SKM-1 treated with dmso at 0.1 percent for 144 hours (cell line): ENCODE results near the gene RHEX.
A peak's percentile ranks its signal among the peaks of the same experiment; 100 is the strongest.
"Not testable (repeated sequence)": the region's sequence is repeated elsewhere in the genome, so short reads cannot be mapped to it uniquely, and the experiment has no call there.

ENCODE experiments used
- DNase-seq: peaks from one replicate; lab custom pipeline; 2025; ENCODE audit not compliant: unreplicated experiment; lab: John Stamatoyannopoulos, UW

Gene RHEX

DNA sequence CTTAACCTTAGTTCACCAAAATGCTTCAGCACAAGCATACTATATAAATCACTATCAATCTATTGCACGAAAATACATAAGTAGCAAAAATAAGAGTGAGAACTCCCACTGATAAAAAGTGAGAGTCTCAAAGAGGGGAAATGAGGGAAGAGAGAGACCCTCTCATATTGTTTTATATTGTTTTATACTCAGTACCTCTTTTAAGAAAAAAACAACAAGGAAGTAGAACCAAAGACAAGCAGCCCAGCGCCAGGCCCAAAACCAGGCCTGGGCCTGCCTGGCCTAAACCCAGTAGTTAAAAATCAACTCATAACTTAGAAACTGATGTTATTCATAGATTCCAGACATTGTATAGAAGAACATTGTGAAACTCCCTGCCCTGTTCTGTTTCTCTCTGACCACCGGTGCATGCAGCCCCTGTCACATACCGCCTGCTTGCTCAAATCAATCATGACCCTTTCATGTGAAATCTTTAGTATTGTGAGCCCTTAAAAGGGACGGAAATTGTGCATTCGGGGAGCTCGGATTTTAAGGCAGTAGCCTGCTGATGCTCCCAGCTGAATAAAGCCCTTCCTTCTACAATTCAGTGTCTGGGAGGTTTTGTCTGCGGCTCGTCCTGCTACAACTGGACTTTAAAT lies 5.4 kb downstream of the RHEX start:
- not testable (repeated sequence) for DNase-seq

GRCh38 chr1:206058927-206059292 lies 5.9 kb downstream of the RHEX start:
- no peak for DNase-seq

- DNase-seq, result no peak
Measured at GRCh38 chr1:206059355-206059915, 6.5 kb downstream of the RHEX start.

DNA sequence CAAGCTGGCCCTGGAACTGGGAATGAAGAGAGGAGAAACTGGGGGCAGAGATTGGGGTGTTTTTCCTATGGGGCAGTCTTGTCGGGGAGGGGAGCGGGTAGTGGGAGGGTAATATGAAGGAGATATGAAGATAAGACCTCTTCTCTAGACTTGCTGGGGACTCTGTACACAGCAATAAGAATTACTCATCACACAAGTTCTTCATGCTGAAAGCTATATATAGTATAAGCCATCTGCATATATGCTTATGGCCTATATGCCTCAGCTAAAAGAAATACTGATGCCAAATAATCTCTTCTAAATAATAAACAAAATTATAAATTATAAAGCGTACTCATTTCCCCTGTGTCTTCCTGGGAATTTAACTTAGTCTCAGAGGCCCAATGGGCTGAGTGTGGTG lies 7.9 kb downstream of the RHEX start:
- no peak for DNase-seq

GRCh38 chr1:206062464-206062863 lies 9.5 kb downstream of the RHEX start:
- DNase-seq, result no peak

- DNase-seq, result not testable (repeated sequence)
Measured at GRCh38 chr1:206064001-206064400, 11.0 kb downstream of the RHEX start.

DNA sequence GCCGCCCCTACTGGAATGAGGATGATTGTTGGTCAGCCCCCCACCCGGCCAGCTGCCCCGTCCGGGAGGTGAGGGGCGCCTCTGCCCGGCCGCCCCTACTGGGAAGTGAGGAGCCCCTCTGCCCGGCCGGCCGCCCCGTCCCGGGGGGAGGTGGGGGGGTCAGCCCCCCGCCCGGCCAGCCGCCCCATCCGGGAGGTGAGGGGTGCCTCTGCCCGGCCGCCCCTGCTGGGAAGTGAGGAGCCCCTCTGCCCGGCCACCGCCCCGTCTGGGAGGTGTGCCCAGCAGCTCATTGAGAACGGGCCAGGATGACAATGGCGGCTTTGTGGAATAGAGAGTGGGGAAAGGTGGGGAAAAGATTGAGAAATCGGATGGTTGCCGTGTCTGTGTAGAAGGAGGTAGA lies 11.5 kb downstream of the RHEX start:
- not testable (repeated sequence) for DNase-seq

DNA sequence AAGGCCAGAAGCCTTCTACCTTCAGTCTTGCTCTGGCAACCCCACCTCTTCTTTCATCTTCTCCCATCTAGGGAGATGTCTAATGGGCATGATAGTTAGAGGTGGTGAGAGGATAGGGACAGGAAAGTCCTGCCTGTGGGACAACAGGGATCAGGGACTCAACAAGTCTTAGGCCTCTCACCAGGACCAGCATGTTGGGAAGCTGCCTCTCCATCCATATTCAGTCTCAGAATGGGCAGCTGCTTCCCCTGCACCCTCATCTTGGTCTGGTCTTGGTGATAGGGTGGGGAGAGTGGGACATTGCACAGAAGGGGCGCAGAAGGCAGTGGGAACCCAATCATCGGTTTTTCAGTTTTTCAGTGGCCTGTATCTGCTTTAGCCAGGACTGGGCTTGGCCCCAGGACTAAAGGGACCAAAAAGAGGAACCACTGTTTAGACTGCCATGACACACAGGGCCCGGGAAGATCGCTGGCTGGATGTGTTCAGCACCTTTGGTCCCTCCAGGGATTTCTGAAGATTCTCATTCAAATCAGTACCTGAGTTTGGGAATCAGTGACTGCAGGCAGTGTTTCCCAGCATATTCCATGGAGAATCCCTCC lies 12.7 kb downstream of the RHEX start:
- no peak for DNase-seq

DNA sequence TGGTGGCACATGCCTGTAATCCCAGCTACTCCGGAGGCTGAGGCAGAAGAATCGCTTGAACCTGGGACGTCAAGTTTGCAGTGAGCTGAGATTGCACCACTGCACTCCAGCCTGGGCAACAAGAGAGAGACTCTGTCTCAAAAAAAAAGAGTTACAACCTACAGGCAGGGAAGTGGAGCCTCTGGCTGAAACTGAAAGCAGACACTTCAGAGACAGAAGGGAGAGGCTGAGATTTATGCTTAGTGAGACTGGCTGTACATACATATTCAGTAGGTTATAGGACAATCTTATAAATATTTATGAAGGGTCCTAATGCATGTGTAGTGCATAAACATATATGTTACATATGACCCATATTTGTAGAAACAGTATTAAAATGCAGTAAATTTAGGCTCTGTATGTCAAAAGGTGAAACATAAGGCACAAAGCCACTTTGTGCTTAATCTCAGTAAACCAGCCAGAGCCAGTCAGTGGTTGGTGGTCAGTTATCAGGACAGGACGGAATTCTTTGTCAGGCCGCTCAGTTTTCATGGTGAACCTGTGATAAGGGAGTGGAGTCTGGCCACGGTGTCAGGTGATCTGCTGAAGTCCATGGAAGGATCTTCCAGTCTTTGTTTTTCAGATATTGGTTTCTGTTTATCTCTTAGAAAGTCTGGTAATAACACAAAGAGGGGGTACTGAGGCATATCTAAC lies 13.7 kb downstream of the RHEX start:
- DNase-seq, result no peak

- DNase-seq, result no peak
Measured at GRCh38 chr1:206067486-206068227, 14.7 kb downstream of the RHEX start.

GRCh38 chr1:206068314-206068713 lies 15.3 kb downstream of the RHEX start:
- peak; percentile 28 for DNase-seq

DNA sequence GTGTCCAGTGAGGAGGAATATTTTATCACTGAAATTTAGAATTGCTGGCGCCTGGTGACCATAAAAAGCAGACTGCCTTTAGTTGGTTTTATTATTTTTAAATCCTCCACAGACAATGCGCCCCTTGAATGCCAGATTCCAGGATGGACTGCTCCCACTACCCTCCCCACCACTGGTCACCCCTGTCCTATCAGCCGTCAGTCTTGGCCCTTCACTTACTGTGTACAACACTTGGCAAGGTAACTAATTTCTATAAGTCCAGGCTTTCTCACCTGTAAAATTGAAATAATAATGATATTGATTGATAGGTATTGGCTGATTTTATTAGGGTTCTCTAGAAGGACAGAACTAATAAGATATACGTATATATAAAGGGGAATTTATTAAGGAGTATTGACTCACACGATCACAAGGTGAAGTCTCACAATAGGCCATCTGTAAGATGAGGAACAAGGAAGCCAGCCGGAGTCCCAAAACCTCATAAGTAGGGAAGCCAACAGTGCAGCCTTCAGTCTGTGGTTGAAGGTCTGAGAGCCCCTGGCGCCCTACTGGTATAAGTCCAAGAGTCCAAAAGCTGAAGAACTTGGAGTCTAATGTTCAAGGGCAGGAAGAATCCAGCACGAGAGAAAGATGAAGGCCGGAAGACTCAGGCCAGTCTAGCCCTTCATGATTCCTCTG lies 17.8 kb downstream of the RHEX start:
- DNase-seq, result no peak

GRCh38 chr1:206074839-206075238 lies 21.9 kb downstream of the RHEX start:
- peak; percentile 49 for DNase-seq

DNA sequence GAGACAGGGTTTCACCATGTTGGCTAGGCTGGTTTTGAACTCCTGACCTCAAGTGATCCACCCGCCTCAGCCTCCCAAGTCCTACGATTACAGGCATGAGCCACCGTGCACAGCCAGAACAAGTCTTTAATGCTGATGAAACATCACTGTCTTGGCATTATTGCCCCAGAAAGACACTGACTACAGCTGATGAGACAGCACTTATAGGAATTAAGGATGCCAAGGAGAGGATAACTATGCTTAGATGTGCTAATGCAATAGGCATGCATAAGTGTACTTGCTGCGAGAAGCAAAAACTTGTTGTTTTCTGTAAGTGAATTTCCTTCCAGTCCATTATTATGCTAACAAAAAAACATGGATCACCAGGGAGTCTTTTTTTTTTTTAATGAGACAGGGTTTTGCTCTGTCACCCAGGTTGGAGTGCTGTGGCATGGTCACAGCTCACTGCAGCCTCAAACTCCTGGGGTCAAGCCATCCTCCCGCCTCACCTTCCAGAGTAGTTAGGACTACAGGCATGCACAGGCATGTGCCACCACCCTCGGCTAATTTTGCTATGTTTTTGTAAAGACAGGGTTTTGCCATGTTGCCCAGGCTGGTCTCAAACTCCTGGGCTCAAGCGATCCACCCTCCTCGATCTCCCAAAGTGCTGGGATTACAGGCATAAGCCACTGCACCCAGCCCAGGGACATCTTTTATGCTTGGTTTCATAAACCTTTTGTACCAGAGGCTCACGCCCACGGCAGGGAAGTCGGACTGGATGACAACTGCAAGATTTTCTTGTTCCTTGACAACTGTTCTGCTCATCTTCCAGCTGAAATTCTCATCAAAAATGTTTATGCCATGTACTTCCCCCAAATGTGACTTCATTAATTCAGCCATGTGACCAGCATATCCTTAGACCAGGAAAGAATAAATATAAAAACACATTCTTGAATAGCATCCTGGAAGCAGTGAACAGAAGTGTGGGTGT lies 23.1 kb downstream of the RHEX start:
- no peak for DNase-seq

DNA sequence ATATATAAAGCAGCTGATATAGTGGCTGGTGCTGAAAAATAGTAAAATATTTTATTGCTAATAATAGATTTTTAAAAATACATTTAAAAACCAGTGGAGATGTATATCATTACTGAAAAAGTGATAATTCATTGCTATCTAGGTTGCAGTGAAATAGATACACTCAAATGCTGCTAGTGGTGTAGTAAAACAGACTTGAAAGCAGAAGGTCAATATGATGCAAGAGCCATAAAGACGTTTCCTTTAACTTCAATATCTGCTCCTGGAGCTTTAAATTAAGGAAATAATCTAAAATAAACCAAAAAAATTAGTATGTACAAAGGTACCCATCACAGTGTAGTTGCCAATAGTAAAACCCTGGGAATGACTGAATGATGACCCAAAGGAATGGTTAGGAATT lies 26.2 kb downstream of the RHEX start:
- DNase-seq, result peak; percentile 77

- peak; percentile 51 for DNase-seq
Measured at GRCh38 chr1:206080026-206080820, 27.2 kb downstream of the RHEX start.

DNA sequence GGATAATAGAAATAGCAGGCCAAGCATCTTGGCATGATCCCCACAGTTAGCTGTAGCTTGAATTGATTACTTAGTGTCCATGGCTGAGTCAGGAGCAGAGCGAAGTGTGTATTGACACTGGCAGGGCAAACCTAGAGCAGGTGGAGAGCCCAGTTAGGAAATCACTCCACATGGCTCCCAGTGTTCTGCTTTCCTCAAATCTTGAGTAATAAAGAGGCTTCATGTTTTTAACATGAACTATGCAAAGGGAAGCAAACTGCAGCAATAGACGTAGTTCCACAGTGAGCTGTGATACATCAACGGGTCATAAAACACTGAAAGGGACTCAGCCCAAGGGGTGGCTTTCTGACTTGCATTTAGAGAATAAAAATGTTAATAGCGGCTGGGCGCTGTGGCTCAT lies 28.9 kb downstream of the RHEX start:
- DNase-seq, result peak; percentile 85

- peak; percentile 59 for DNase-seq
Measured at GRCh38 chr1:206082831-206083695, 30.1 kb downstream of the RHEX start.
